ENCODE results near the gene PDCD5.

PDCD5 gene

GRCh38 chr19:32595491-32595890, 14.5 kb downstream of the PDCD5 start:
- Histone ChIP-seq H3K79me2 (peaks cover 2% of the 10 kb centered on the region), H3K36me3 (ENCODE audit: control insufficient read depth, insufficient read depth, low read length) (no peaks in the 10 kb centered on the region), H3K9ac (no peak overlapping the region), H3K4me2 (ENCODE audit: low read length) (no peak overlapping the region), H3K4me3 (ENCODE audit: low read depth, low read length) (no peak overlapping the region), H3K27ac (no peak overlapping the region), H2AFZ (no peak overlapping the region), H3K9me3 (ENCODE audit: control insufficient read depth, low read length) (no peaks in the 10 kb centered on the region), H3K4me1 (no peaks in the 10 kb centered on the region), H3K27me3 (ENCODE audit: control insufficient read depth, insufficient read depth, low read length) (no peaks in the 10 kb centered on the region)
- TF ChIP-seq, protein P1, sequence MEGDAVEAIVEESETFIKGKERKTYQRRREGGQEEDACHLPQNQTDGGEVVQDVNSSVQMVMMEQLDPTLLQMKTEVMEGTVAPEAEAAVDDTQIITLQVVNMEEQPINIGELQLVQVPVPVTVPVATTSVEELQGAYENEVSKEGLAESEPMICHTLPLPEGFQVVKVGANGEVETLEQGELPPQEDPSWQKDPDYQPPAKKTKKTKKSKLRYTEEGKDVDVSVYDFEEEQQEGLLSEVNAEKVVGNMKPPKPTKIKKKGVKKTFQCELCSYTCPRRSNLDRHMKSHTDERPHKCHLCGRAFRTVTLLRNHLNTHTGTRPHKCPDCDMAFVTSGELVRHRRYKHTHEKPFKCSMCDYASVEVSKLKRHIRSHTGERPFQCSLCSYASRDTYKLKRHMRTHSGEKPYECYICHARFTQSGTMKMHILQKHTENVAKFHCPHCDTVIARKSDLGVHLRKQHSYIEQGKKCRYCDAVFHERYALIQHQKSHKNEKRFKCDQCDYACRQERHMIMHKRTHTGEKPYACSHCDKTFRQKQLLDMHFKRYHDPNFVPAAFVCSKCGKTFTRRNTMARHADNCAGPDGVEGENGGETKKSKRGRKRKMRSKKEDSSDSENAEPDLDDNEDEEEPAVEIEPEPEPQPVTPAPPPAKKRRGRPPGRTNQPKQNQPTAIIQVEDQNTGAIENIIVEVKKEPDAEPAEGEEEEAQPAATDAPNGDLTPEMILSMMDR (IDR thresholded peaks at IDR 0.05), result no peak

DNA sequence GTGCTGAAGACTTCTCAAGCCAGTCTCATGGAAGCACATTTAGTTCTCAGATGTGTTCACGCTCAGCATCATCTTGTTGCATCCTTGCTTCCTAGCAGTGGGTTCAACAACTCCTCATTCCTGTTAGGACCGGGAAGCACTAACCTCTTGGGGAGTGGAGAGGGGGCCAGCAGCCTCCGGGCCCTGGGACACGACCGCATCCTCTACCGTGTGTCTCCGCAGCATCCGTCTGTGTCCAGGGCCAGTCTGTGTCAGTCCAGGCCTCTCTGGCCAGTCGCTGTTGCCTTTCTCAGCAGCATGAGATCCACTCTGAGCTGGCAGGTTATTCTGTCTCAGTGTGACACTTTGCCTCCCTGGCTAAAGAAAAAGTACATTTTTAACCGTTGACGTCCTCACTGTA, 17.0 kb downstream of the PDCD5 start:
- no peak overlapping the region for H3K4me3 ChIP-seq (ENCODE audit: low read depth, low read length)
- H3K27me3 ChIP-seq (ENCODE audit: control insufficient read depth, insufficient read depth, low read length), result no peaks in the 10 kb centered on the region
- no peaks in the 10 kb centered on the region for H3K4me1 ChIP-seq
- TF ChIP-seq, protein P1 (IDR thresholded peaks at IDR 0.05), result no peak
- no peaks in the 10 kb centered on the region for H3K36me3 ChIP-seq (ENCODE audit: control insufficient read depth, insufficient read depth, low read length)
- no peak overlapping the region for H3K9ac ChIP-seq
- H3K79me2 ChIP-seq, result peaks cover 2% of the 10 kb centered on the region
- H3K9me3 ChIP-seq (ENCODE audit: control insufficient read depth, low read length), result no peaks in the 10 kb centered on the region
- no peak overlapping the region for H3K4me2 ChIP-seq (ENCODE audit: low read length)
- no peak overlapping the region for H3K27ac ChIP-seq
- H2AFZ ChIP-seq, result no peak overlapping the region

DNA sequence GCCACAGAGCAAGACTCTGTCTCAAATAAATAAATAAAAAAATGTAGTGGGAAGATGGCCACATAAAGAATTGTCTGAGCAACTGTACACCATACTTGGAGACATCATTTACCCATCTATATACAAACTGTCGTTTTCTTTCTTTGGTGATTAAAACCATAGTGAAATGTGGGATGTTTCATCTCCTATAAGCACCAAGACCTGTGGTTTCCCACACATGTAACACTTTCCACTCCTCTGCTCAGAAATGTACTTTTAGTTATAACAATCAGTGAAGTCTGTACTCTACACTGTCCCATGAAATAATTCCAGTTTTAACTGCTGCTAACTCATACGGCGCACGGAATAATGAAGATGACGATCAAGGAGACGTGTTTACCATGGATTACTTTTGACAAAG, 18.3 kb downstream of the PDCD5 start:
- H3K9me3 ChIP-seq (ENCODE audit: control insufficient read depth, low read length), result no peaks in the 10 kb centered on the region
- no peaks in the 10 kb centered on the region for H3K4me1 ChIP-seq
- H3K4me2 ChIP-seq (ENCODE audit: low read length), result no peak overlapping the region
- no peak overlapping the region for H3K4me3 ChIP-seq (ENCODE audit: low read depth, low read length)
- no peak overlapping the region for H3K27ac ChIP-seq
- TF ChIP-seq, protein P1 (IDR thresholded peaks at IDR 0.05), result no peak
- H3K79me2 ChIP-seq, result no peaks in the 10 kb centered on the region
- no peaks in the 10 kb centered on the region for H3K36me3 ChIP-seq (ENCODE audit: control insufficient read depth, insufficient read depth, low read length)
- H2AFZ ChIP-seq, result no peak overlapping the region
- no peaks in the 10 kb centered on the region for H3K27me3 ChIP-seq (ENCODE audit: control insufficient read depth, insufficient read depth, low read length)
- H3K9ac ChIP-seq, result no peak overlapping the region

- no peaks in the 10 kb centered on the region for H3K36me3 ChIP-seq (ENCODE audit: control insufficient read depth, insufficient read depth, low read length)
- no peaks in the 10 kb centered on the region for H3K79me2 ChIP-seq
- H3K27me3 ChIP-seq (ENCODE audit: control insufficient read depth, insufficient read depth, low read length), result no peaks in the 10 kb centered on the region
- H3K4me3 ChIP-seq (ENCODE audit: low read depth, low read length), result no peak overlapping the region
- no peak overlapping the region for H2AFZ ChIP-seq
- TF ChIP-seq, protein P1 (IDR thresholded peaks at IDR 0.05), result peak; percentile 89
- H3K9ac ChIP-seq, result no peak overlapping the region
- no peaks in the 10 kb centered on the region for H3K4me1 ChIP-seq
- no peak overlapping the region for H3K27ac ChIP-seq
- no peak overlapping the region for H3K4me2 ChIP-seq (ENCODE audit: low read length)
- no peaks in the 10 kb centered on the region for H3K9me3 ChIP-seq (ENCODE audit: control insufficient read depth, low read length)
These were observed 18.8 kb downstream of the PDCD5 start for GRCh38 chr19:32599736-32600157.

DNA sequence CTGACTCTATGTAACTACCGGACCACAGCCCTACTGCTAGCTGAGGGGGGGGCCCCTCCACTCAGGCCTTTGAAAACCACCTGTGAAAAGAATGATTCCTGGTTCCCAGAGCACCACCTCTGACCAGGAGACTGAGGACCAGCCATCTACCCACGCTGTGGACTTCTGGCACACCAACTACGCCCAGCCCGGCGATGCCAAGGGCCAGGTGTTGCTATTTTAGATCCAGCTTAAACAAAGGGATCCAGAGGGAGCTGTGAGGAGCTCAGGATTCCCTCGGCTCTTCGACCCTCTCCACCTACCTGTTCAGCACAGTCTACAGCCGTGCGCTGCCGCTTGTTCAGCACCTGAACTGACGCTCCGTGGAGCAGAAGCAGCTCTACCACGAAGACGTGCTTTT, 23.0 kb downstream of the PDCD5 start:
- Histone ChIP-seq H3K36me3 (ENCODE audit: control insufficient read depth, insufficient read depth, low read length) (no peaks in the 10 kb centered on the region), H3K27me3 (ENCODE audit: control insufficient read depth, insufficient read depth, low read length) (no peaks in the 10 kb centered on the region), H3K4me2 (ENCODE audit: low read length) (no peak overlapping the region), H3K9me3 (ENCODE audit: control insufficient read depth, low read length) (no peaks in the 10 kb centered on the region), H3K79me2 (no peaks in the 10 kb centered on the region), H3K4me3 (ENCODE audit: low read depth, low read length) (no peak overlapping the region), H3K9ac (no peak overlapping the region), H3K27ac (no peak overlapping the region), H2AFZ (no peak overlapping the region), H3K4me1 (no peaks in the 10 kb centered on the region)
- TF ChIP-seq, protein P1 (IDR thresholded peaks at IDR 0.05), result no peak

Measured in parathyroid adenoma (tissue), 2 donors.